Measurements from ENCODE around the gene SMG6.
"Not testable (repeated sequence)": the region's sequence is repeated elsewhere in the genome, so short reads cannot be mapped to it uniquely, and the experiment has no call there.

Gene SMG6

GRCh38 chr17:2302778-2303203 is 794 bp downstream of the SMG6 start:
- no peak for DNase-seq

DNA sequence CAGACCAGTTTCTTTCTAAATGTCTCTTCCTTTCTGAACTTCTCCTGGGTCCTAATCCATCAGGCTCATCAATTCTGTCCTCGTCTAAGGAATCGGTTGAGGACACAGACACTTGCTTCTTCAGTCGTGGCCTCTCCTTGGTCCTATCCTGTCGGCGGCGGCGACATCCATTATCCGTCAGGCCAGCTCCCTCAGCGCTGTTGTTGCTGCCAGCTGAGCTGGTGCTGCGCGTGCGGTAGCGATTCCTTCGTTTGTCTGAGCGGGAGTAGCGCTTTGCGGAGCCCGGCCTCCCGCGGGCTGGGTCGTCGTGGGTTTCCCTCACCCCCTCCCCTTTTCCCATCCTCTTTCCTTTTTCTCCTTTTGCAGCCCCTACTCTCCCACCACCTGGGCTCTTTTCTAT is 3.8 kb downstream of the SMG6 start:
- no peak for DNase-seq

DNA sequence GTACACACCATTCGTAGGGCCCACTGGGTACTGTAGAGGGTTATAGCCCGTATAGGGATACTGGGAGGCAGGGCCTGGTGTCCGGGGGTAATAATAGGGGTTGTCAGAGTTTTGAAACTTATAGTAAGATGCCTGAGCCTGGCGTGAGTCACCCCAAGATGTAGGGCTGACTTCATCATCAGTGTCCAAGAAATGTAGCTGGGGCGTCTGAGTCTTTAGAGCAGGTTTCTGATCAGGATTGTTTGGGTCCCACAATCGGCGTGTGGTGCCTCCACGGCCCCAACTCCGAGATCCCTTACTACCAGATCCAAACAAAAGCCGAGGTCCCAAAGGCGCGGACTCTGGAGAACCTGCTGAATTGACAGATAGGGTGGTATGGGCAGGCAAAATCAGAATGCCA is 4.4 kb downstream of the SMG6 start:
- DNase-seq, result no peak

- no peak for DNase-seq
Observed at GRCh38 chr17:2297023-2297422, 6.6 kb downstream of the SMG6 start.

DNA sequence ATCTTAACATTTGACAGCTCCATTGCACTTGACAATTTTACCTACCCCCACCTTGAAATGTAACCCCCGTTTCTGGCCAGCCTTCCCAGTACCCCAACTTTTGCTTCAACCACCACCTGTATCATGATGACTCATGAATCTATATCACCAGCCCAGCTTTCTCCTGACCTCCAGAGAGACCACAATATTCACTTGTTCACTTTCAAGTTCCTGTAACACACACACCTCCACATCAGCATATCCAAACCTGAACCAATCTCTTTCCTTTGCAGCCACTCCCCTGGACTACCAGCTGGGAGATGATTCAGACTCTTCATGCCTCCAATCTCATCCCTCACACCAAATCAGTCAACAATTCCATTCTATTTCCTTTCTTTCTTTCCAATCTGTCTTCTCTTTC is 8.0 kb downstream of the SMG6 start:
- no peak for DNase-seq

GRCh38 chr17:2292100-2292499 is 11.5 kb downstream of the SMG6 start:
- no peak for DNase-seq

DNA sequence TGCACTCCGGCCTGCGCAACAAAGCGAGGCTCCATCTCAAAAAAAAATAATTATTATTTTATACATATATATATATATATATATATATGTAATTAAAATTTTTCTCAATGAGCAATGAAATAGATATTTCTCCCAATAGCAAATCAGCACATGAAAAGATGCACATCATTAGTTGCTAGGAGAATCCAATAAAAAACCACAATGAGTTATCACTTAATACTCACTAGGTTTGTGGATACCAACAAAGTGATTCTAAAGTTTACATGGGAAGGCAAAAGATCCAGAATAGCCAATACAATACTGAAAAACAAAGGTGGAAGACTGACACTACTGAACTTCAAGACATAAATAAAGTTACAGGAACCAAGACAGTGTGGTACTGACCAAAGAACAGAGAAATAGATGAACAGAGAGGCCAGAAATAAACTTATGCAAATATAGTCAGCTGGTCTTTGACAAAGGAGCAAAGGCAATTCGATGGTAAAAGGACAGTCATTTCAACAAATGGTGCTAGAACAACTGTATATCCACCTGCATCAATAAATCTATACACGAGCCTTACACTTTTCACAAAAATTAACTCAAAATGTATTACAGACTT is 13.6 kb downstream of the SMG6 start:
- no peak for DNase-seq

DNA sequence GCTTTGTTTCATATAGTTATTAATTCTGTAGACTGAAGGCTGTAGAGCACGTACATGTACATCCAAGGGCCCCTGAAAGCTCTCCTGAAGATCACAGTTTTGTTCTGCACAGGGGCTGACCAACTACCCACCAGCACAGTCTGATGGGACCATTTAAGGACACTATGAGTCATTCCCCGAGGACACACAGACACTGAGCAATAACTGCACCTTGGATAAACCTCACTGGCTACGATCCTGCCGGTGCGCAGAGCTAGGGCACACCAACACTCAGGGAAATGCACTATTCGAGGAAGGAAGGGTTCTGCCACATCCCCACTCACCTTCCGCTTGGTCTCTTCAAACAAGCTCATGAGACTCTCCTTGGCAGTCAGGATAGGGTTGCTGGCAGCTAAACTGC is 20.3 kb downstream of the SMG6 start:
- DNase-seq, result no peak

GRCh38 chr17:2282297-2282873 is 21.2 kb downstream of the SMG6 start:
- DNase-seq, result no peak

GRCh38 chr17:2279707-2280106 is 23.9 kb downstream of the SMG6 start:
- no peak for DNase-seq

GRCh38 chr17:2277429-2278170 is 26.0 kb downstream of the SMG6 start:
- DNase-seq, result no peak

GRCh38 chr17:2275722-2276121 is 27.9 kb downstream of the SMG6 start:
- no peak for DNase-seq

- DNase-seq, result no peak
Observed at GRCh38 chr17:2274414-2274813, 29.2 kb downstream of the SMG6 start.

GRCh38 chr17:2271985-2272702 is 31.4 kb downstream of the SMG6 start:
- no peak for DNase-seq

DNA sequence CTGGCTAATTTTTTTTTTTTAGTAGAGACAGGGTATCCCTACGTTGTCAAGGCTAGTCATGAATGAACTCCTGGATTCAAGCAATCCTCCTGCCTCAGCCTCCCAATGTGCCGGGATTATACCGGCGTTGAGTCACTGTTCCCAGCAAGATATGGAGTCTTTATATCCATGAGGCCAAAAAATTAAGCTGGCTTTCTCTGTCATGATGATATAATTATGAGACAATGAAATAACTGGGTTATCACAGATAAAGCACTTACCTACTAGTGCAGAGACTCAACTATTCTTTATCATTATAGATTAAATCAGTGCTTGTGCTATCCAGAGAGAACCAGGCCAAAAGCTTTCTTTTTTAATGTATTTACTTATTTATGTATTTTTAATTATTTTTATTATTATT is 36.2 kb downstream of the SMG6 start:
- DNase-seq, result no peak

GRCh38 chr17:2266865-2267228 is 36.7 kb downstream of the SMG6 start:
- DNase-seq, result no peak

DNA sequence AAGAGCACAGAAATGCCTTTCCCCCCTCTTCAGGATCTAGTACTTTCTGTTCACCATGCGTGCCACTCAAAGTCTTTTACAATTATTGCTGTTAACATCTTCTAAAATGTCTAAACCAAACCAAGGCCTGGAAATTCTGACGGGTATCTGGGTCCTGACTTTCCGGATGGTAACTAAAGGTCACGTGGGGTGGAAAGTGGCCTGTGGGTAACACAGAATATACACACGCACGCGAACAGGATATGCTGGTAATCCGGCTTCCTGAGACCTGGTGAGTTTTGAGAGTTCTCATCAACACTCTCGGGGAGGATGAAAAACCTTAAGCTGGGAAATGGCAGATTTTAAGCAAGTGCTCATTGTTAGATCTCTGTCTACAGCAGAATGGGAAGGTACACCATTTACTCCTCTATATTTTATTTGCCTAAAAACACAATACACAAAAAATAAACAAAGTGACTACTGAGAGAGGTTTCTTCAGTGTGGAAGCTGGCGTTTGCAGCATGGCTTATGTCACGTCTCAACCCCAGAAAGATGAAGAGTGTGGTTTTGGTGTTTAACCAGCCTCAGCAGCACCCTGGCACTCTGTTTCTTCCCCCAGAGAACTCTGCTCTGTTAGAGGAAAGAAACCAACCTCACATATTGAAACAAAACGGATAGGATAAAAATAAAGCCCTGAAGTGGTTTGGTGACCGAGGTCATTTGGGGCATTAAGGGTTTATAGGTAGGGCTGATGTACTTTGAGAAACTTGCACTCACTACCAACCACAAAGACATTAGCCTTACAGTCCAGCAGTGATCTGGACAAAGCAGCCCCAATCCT is 37.3 kb downstream of the SMG6 start:
- DNase-seq, result peak; percentile 85

- DNase-seq, result not testable (repeated sequence)
Observed at GRCh38 chr17:2265166-2265565, 38.4 kb downstream of the SMG6 start.

DNA sequence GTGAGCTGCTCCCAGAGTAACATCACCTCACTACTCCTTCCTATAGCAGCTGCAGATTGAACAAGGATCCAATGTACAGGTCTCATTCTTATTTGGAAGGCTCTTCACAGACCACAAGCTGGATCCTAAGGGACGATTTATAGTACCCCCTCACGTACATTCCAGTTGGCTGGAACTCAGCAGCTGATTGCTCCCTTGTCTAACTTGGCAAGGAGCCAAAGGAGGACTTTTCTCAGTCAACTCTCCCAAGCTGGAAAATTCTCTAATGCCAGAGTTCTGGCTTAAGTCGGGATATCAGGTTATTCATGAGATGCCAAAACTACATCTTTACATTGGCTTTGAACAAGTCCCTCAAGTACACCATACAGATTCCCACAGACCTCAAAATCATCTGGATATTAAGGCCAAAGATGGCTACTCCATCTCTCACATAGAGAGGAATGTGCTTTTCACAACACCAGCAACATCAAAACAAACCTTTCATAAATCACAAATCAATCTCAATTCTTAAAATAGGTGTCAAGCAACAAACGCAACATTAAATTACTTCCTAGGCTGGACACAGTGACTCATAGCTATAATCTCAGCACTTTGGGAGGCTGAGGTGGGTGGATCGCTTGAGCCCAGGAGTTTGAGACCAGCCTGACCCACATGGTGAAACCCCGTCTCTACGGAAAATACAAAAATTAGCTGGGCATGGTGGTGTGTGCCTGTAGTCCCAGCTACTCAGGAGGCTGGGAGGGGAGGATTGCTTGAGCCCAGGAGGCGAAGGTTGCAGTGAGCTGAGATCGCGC is 39.3 kb downstream of the SMG6 start:
- no peak for DNase-seq

DNA sequence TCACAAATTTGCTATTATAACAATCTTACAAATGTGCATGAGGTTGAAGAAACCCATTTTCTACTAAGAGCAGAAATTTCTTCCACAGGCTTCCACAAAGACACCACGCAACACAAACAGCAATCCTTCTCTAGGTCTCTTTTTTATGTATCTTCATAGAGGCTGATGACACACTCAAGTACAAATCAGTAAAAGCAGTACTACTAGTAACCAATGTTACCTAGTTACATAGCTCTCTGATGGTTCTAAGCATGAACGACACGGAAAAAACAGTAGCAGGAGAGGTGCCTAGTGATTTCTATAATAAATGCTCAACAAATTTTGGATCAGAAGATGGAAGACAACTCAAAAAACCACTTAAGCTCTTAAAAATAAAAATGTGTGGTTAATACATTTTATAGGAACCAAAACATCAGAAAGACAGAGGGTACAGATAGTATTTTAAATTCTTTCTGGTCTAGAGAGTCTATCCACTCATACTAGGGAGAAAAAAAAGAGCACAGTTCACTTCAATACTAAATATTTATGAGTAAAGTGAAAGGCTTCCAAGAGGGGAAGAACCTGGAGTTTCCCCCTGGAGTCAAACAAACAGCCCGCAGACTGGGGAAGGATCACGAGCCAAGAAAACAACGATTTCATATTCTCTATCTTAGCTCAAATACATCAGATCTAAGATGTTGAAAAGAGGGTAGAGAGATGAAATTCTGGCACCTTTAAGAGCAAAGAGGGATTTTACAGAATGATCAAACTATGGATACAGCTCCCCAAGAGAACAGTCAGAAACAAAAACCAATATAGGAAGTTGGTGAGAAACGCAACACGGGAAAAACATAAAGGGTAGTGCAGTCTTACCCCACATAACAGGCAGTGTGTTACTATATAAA is 40.2 kb downstream of the SMG6 start:
- no peak for DNase-seq

- DNase-seq, result no peak
Observed at GRCh38 chr17:2262135-2262587, 41.4 kb downstream of the SMG6 start.

All from stimulated activated naive CD4-positive, alpha-beta T cell treated with Interleukin-2 at 50 U/mL for 16 hours (primary cell).